A549 (cell line): ENCODE measurements around the gene AIF1L.

Experiments used
- KDM1A ChIP-seq: fragments of 200-600 bp; sonication (generic); IDR thresholded peaks from 2 replicates; pipeline ENCODE4 v1.6.1; 2016; ENCODE audit warnings: low read depth, mild to moderate bottlenecking
- TF ChIP-seq, protein P1 (sequence below): fragments of >200 bp; sonication (Bioruptor Twin); formaldehyde crosslinking; IDR thresholded peaks from 3 replicates; pipeline ENCODE4 v1.5.1; 2016

GRCh38 chr9:131087354-131087893, 8.9 kb upstream of the AIF1L start:
- no peak for TF ChIP-seq KDM1A
- TF ChIP-seq, protein P1, sequence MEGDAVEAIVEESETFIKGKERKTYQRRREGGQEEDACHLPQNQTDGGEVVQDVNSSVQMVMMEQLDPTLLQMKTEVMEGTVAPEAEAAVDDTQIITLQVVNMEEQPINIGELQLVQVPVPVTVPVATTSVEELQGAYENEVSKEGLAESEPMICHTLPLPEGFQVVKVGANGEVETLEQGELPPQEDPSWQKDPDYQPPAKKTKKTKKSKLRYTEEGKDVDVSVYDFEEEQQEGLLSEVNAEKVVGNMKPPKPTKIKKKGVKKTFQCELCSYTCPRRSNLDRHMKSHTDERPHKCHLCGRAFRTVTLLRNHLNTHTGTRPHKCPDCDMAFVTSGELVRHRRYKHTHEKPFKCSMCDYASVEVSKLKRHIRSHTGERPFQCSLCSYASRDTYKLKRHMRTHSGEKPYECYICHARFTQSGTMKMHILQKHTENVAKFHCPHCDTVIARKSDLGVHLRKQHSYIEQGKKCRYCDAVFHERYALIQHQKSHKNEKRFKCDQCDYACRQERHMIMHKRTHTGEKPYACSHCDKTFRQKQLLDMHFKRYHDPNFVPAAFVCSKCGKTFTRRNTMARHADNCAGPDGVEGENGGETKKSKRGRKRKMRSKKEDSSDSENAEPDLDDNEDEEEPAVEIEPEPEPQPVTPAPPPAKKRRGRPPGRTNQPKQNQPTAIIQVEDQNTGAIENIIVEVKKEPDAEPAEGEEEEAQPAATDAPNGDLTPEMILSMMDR: no peak
